GM10266 (cell line): ENCODE results near the gene OR6S1.

ENCODE experiments used
- DNase-seq: peaks from one replicate; pipeline ENCODE4 v3.0.0; 2012; ENCODE audit errors: extremely low spot score
- TF ChIP-seq, protein P1 (sequence below): IDR thresholded peaks from 2 replicates; pipeline ENCODE4 v1.5.1; 2012; ENCODE audit warnings: mild to moderate bottlenecking, low read depth; ENCODE audit not compliant: control insufficient read depth, insufficient read depth; ENCODE audit errors: missing control alignments

Gene OR6S1

GRCh38 chr14:20642182-20642581, 691 bp upstream of the OR6S1 start:
- TF ChIP-seq, protein P1, sequence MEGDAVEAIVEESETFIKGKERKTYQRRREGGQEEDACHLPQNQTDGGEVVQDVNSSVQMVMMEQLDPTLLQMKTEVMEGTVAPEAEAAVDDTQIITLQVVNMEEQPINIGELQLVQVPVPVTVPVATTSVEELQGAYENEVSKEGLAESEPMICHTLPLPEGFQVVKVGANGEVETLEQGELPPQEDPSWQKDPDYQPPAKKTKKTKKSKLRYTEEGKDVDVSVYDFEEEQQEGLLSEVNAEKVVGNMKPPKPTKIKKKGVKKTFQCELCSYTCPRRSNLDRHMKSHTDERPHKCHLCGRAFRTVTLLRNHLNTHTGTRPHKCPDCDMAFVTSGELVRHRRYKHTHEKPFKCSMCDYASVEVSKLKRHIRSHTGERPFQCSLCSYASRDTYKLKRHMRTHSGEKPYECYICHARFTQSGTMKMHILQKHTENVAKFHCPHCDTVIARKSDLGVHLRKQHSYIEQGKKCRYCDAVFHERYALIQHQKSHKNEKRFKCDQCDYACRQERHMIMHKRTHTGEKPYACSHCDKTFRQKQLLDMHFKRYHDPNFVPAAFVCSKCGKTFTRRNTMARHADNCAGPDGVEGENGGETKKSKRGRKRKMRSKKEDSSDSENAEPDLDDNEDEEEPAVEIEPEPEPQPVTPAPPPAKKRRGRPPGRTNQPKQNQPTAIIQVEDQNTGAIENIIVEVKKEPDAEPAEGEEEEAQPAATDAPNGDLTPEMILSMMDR: no peak
- DNase-seq: no peak

GRCh38 chr14:20632831-20633691, 8.4 kb downstream of the OR6S1 start:
- TF ChIP-seq, protein P1: no peak
- peak; percentile 73 for DNase-seq

DNA sequence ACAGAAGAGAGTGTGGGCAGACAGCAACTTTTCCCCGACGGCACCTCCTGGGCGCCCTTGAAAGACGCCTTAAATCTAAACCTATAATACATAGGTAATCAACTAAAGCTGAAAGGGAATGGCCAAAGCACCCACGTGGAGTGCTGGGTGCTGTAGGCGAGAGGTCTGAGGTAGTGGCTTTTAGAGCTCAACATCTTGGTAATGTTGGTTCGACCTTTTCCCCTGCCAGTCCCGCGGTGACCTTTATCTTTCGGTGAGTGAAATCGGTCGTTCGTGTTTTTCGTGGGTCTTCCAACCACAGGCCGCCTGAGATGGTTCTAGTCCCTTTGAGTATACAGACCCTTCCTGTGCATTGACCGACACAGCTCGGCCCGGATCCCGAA, 9.1 kb downstream of the OR6S1 start:
- DNase-seq: no peak

DNA sequence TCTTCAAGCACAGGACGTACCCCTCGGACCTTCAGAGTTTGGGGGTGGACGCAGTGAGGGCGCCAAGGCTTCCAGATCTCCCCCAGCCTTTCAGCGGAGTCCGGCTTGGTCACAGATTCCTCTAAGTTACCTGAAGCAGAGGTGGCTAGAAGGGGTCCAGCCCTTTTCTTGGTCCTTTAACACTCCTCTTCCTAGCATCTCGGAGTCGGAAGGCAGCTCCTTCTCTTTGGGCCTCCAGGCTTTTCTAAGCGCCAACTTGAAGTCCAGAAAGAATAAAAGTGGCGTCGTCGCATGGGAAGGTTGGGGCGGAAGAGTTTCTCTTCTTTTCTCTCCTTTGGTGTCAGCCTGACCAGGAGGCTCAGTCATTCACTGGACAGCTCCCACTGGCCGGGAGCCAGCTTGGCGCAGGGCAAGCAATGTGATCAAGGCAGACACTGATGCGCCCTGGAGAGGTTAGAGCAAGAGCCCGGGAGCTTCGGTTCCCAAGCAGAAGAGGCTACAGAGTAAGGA, 9.6 kb downstream of the OR6S1 start:
- no peak for DNase-seq
- TF ChIP-seq, protein P1: no peak

More for the DNA sequence above, 9.1 kb downstream of the OR6S1 start:
- TF ChIP-seq, protein P1: no peak

DNA sequence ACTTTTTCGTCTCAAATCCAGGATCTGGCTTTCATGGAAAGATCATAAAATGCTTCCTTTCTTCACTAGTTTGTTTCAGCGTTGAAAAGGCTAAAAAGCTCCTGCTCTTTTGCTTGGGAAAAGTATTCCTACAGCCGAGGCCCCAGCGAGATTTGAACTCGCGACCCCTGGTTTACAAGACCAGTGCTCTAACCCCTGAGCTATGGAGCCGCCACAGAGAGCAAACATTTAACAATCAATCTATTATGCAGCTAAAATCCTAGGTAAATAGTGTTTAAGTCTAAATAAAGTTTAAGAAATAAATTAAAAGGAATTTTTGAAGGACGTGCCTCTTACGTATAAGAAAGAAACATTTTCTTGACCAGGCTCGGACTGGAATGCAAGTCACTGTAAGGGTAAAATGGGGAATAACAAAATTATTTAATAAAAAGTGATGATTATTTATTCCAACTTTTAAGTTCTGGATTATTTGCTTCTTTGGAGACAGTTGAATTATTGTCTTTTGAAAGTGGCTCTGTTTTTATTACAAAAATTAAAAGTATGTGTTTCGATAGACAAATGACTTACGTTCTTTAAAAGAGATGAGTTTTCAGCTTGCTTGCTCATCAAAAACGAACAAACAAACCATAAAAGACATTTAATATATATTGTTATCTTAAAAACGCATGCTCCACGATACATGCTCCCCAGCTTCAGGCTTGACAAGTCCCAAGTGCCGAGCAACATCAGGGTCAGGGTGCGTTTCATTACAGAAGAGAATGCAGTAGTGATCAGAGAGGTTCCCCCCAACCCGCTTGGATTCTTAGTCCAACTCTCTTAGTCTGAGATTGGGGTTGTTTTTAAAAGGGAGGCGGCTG, 10.2 kb downstream of the OR6S1 start:
- no peak for DNase-seq
- TF ChIP-seq, protein P1: no peak

- TF ChIP-seq, protein P1: no peak
- no peak for DNase-seq
Observed at GRCh38 chr14:20630340-20631022, 11.0 kb downstream of the OR6S1 start.
